ENCODE data around the gene WLS. TPM values are rescaled to one million over a fixed set of nuclear protein-coding genes. Genes with fewer than 3 reads are reported as not detected.

Gene WLS
- total and polyA plus RNA-seq, 2 donors (not counting 1 experiment from before 2014, with no cell fraction given) = 0.49 TPM; not detected in 1

GRCh38 chr1:68100571-68100970, 131.8 kb downstream of the WLS start:
- no peak overlapping the region for H2AFZ ChIP-seq (ENCODE audit: insufficient read depth, low read depth, low read length, poor library complexity, severe bottlenecking)
- no peak overlapping the region for H3K4me2 ChIP-seq (replicated peaks; ENCODE audit: low read depth, low read length, poor library complexity, severe bottlenecking)
- ChIA-PET POLR2A (no interaction called here), CTCF (no interaction called here)
- H3K9me3 ChIP-seq (ENCODE audit: control extremely low read depth in 1 of 3, control insufficient read depth in 2 of 3, insufficient read depth in 1 of 3, low read length in 2 of 3) = no peaks in the 10 kb centered on the region
- no peaks in the 10 kb centered on the region for H3K36me3 ChIP-seq (replicated peaks in 1 of 2; ENCODE audit: control extremely low read depth in 1 of 2, control insufficient read depth in 1 of 2, extremely low read depth in 1 of 2, insufficient read depth in 2 of 2, low read length in 1 of 2)
- H3K27ac ChIP-seq (ENCODE audit: low read length in 2 of 2) = no peak overlapping the region
- no peak overlapping the region for H3K9ac ChIP-seq (ENCODE audit: low read length)
- H3K9me3 Mint-ChIP-seq (ENCODE audit: insufficient read depth) = no peaks in the 10 kb centered on the region
- no peak overlapping the region for H3K27ac Mint-ChIP-seq
- peaks cover 25% of the 10 kb centered on the region for H3K27me3 Mint-ChIP-seq
- intact Hi-C loops (cut with micrococcal nuclease) = no loop called here
- H3K4me3 ChIP-seq (ENCODE audit: control extremely low read depth in 1 of 5, extremely low read depth in 1 of 5, insufficient read depth in 1 of 5, low read depth in 2 of 5, low read length in 4 of 5) = no peak overlapping the region
- 79% methylated on average over 1 of the region's 2 CpGs for WGBS (ENCODE audit: insufficient coverage)
- H3K27me3 ChIP-seq (replicated peaks in 1 of 4; ENCODE audit: control extremely low read depth in 1 of 4, control insufficient read depth in 3 of 4, insufficient read depth in 4 of 4, low read length in 3 of 4) = peaks cover 0 to 5% (median 0%) of the 10 kb centered on the region in 4 experiments
- H3K79me2 ChIP-seq (ENCODE audit: control insufficient read depth, insufficient read depth, low read length) = no peaks in the 10 kb centered on the region
- no peaks in the 10 kb centered on the region for H3K4me1 Mint-ChIP-seq
- no peaks in the 10 kb centered on the region for H3K4me1 ChIP-seq (ENCODE audit: control insufficient read depth in 2 of 2, insufficient read depth in 2 of 2, low read length in 2 of 2)
- no peak overlapping the region for H3K4me3 Mint-ChIP-seq
- ATAC-seq (ENCODE audit: low read depth) (no peak), DNase-seq (no peak)
- no peaks in the 10 kb centered on the region for H4K20me1 ChIP-seq (ENCODE audit: control insufficient read depth, insufficient read depth, low read length, poor library complexity, severe bottlenecking)
- no peak for TF ChIP-seq CTCF (IDR thresholded peaks at IDR 0.05)
- no peak for TF ChIP-seq EZH2 (IDR thresholded peaks at IDR 0.05; ENCODE audit: borderline replicate concordance, insufficient read depth, low read depth, low read length, poor library complexity, severe bottlenecking)

GRCh38 chr1:68093737-68094136, 138.6 kb downstream of the WLS start:
- intact Hi-C loops (cut with micrococcal nuclease) = no loop called here
- H3K4me2 ChIP-seq (replicated peaks; ENCODE audit: low read depth, low read length, poor library complexity, severe bottlenecking) = no peak overlapping the region

More at GRCh38 chr1:68093737-68094136, 138.6 kb downstream of the WLS start:
- TF ChIP-seq EZH2 (IDR thresholded peaks at IDR 0.05; ENCODE audit: borderline replicate concordance, insufficient read depth, low read depth, low read length, poor library complexity, severe bottlenecking) = no peak
- TF ChIP-seq CTCF (IDR thresholded peaks at IDR 0.05) = no peak
- no peak for ATAC-seq (ENCODE audit: low read depth)
- POLR2A ChIA-PET = no interaction called here
- DNase-seq = no peak
- Mint-ChIP-seq H3K4me3 (no peak overlapping the region), H3K9me3 (ENCODE audit: insufficient read depth) (no peaks in the 10 kb centered on the region), H3K27ac (no peak overlapping the region), H3K4me1 (no peaks in the 10 kb centered on the region), H3K27me3 (peaks cover 6% of the 10 kb centered on the region)
- H3K27ac ChIP-seq (ENCODE audit: low read length in 2 of 2) = no peak overlapping the region
- no peak overlapping the region for H3K4me3 ChIP-seq (ENCODE audit: control extremely low read depth in 1 of 5, extremely low read depth in 1 of 5, insufficient read depth in 1 of 5, low read depth in 2 of 5, low read length in 4 of 5)
- CTCF ChIA-PET = no interaction called here
- no peak overlapping the region for H2AFZ ChIP-seq (ENCODE audit: insufficient read depth, low read depth, low read length, poor library complexity, severe bottlenecking)
- H3K9me3 ChIP-seq (ENCODE audit: control extremely low read depth in 1 of 3, control insufficient read depth in 2 of 3, insufficient read depth in 1 of 3, low read length in 2 of 3) = no peaks in the 10 kb centered on the region
- peaks cover 0 to 3% (median 0%) of the 10 kb centered on the region in 4 experiments for H3K27me3 ChIP-seq (replicated peaks in 1 of 4; ENCODE audit: control extremely low read depth in 1 of 4, control insufficient read depth in 3 of 4, insufficient read depth in 4 of 4, low read length in 3 of 4)
- H3K4me1 ChIP-seq (ENCODE audit: control insufficient read depth in 2 of 2, insufficient read depth in 2 of 2, low read length in 2 of 2) = no peaks in the 10 kb centered on the region
- no peaks in the 10 kb centered on the region for H4K20me1 ChIP-seq (ENCODE audit: control insufficient read depth, insufficient read depth, low read length, poor library complexity, severe bottlenecking)
- H3K79me2 ChIP-seq (ENCODE audit: control insufficient read depth, insufficient read depth, low read length) = no peaks in the 10 kb centered on the region
- H3K36me3 ChIP-seq (replicated peaks in 1 of 2; ENCODE audit: control extremely low read depth in 1 of 2, control insufficient read depth in 1 of 2, extremely low read depth in 1 of 2, insufficient read depth in 2 of 2, low read length in 1 of 2) = no peaks in the 10 kb centered on the region
- no peak overlapping the region for H3K9ac ChIP-seq (ENCODE audit: low read length)

Data from B cell (primary cell).